H54 (cell line): ENCODE data around the gene TEFM.

ENCODE experiments used
- DNase-seq: peaks from one replicate; pipeline ENCODE4 v3.0.0; 2011; ENCODE audit warnings: low spot score, mixed read lengths; ENCODE audit not compliant: insufficient read length
- FAIRE-seq: peaks from 3 replicates; lab custom pipeline; 2011; peaks lifted over from hg19 to GRCh38; lab: Jason Lieb, UNC
- POLR2A ChIP-seq: IDR thresholded peaks from 2 replicates; pipeline ENCODE4 v1.6.1; 2011; ENCODE audit warnings: low read depth, mild to moderate bottlenecking, low read length

The TEFM gene

GRCh38 chr17:30908717-30909420 lies 2.8 kb upstream of the TEFM start:
- FAIRE-seq = no peak
- DNase-seq = no peak
- TF ChIP-seq POLR2A = no peak

GRCh38 chr17:30905742-30906100 lies 317 bp downstream of the TEFM start:
- TF ChIP-seq POLR2A = no peak
- DNase-seq (no peak), FAIRE-seq (no peak)

GRCh38 chr17:30897311-30897710 lies 8.7 kb downstream of the TEFM start:
- no peak for DNase-seq
- TF ChIP-seq POLR2A = no peak
- FAIRE-seq = no peak

DNA sequence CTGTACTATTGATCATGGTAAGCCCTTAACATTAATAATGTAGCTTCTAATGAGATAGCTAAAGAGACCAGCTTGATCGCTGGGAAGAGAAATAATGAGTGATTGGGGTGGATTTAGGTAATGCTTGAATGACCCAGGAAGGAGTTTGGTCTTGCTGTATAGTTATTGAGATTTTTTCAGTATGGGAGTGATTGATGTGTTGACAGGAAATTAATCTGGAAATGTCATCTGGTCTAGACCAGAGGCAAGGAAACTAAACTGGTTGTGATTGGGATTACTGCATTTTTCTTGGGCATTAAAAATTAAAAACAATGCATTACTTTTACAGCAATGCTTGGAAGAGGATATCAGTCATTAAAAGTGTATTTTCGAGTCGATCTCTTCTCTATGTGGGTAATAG lies 11.8 kb downstream of the TEFM start:
- DNase-seq (no peak), FAIRE-seq (no peak)
- TF ChIP-seq POLR2A = no peak

DNA sequence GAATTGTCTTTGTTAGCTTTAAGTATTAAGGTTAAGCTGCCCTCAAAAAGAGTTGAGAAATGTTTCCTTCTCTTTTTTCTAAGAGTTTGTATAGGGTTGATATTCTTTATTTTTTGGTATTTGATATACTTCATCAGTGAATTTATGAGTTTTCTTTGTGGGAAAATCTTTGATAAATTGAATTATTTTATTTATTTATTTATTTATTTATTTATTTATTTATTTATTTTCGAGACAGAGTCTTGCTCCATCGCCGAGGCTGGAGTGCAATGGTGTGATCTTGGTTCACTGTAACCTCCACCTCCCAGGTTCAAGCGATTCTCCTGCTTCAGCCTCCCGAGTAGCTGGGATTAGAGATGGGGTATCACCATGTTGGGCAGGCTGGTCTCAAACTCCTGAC lies 19.9 kb downstream of the TEFM start:
- no peak for FAIRE-seq
- no peak for DNase-seq

GRCh38 chr17:30869005-30869404 lies 37.0 kb downstream of the TEFM start:
- no peak for TF ChIP-seq POLR2A
- no peak for FAIRE-seq
- DNase-seq = no peak

More for the DNA sequence above, 19.9 kb downstream of the TEFM start:
- no peak for TF ChIP-seq POLR2A

- no peak for TF ChIP-seq POLR2A
- FAIRE-seq = no peak
- no peak for DNase-seq
Observed at GRCh38 chr17:30864636-30865035, 41.4 kb downstream of the TEFM start.

DNA sequence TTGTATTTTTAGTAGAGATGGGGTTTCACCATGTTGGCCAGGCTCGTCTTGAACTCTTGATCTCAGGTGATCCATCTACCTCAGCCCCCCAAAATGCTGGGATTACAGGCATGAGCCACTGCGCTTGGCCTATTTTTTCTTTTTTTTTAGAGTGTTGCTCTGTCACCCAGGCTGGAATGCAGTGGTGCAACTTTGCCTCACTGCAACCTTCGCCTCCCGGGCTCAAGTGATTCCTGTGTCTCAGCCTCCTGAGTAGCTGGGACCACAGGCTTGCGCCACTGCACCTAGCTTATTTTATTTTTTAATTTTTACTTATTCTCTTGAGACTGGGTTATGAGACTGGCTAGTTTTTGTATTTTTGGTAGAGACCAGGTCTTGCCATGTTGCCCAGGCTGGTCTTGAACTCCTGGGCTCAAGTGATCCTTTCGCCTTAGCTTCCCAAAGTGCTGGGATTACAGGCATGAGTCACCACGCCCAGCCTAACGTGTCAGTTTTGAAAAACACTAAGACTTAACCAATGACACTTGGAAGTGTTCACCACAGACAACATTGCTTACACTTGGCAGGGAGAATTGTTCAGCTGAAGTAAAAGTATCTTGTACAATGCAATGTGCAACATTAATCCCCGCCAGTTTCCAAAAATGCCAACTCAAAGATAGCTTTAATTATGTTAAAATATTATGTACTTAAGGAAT lies 47.3 kb downstream of the TEFM start:
- peak; percentile 36 for FAIRE-seq
- no peak for TF ChIP-seq POLR2A

DNA sequence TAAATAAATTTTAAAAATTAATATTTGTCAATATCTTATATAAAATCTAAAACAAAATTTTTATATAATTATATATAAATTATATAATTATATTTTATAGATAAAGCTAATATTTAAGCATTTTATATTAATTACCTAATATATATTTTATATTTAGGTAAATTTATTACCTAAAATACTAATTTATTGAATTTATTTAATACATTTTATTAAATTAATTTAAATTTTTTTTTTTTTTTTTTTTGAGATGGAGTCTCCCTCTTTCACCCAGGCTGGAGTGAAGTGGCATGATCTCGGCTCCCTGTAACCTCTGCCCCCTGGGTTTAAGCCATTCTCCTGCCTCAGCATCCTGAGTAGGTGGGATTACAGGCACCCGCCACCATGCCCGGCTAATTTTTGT lies 51.9 kb downstream of the TEFM start:
- no peak for TF ChIP-seq POLR2A
- FAIRE-seq (no peak), DNase-seq (no peak)

More for the DNA sequence above, 47.3 kb downstream of the TEFM start:
- DNase-seq = no peak
